C4-2B (cell line): ENCODE measurements around the gene INPP5D.

Experiments used
- ZFX ChIP-seq: fragments of 450-650 bp; IDR thresholded peaks from 2 replicates; pipeline ENCODE4 v1.6.1; 2017
- TF ChIP-seq, protein P1 (sequence below): fragments of 450-650 bp; conservative IDR thresholded peaks from 2 replicates; pipeline ENCODE4 v1.5.1; 2017; ENCODE audit warnings: mild to moderate bottlenecking

DNA sequence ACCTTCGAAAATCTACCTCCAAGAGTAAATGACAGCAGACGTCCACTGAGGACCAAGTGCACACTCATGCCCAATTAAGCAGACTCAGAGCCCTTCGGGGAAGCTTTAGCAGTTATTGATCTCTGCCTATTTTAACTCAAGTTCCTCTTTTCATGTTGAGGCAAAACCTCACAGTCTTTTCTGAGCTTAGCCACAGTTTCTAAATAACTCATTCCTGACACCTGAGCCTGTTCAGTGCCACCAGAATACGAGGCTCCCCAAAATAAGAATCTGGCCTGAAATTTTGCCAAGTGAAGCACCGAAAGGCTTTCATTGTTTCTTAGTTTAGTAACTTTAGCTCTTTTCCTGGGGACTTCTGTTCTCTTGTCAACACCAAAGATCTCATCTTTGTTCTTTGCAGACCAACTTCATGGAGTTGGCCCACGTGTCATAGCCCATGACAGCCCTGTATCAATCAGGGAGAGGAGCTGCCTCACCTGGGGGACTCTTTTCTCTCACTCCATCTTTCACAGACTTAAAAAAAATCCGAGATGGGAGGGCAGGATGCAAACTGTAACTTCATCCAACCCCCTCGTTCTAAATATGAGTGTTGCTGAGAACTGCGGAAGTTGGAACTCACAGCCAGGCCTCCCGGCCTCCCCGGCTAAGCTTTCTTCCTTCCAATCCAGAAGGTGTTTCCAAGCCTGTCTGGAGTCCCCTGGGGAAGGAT lies 22.2 kb downstream of the INPP5D start:
- TF ChIP-seq, protein P1, sequence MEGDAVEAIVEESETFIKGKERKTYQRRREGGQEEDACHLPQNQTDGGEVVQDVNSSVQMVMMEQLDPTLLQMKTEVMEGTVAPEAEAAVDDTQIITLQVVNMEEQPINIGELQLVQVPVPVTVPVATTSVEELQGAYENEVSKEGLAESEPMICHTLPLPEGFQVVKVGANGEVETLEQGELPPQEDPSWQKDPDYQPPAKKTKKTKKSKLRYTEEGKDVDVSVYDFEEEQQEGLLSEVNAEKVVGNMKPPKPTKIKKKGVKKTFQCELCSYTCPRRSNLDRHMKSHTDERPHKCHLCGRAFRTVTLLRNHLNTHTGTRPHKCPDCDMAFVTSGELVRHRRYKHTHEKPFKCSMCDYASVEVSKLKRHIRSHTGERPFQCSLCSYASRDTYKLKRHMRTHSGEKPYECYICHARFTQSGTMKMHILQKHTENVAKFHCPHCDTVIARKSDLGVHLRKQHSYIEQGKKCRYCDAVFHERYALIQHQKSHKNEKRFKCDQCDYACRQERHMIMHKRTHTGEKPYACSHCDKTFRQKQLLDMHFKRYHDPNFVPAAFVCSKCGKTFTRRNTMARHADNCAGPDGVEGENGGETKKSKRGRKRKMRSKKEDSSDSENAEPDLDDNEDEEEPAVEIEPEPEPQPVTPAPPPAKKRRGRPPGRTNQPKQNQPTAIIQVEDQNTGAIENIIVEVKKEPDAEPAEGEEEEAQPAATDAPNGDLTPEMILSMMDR = no peak
- TF ChIP-seq ZFX = no peak
